Esophagus (tissue), 2 donors: ENCODE measurements around the gene SIRT2. TPM values are rescaled to one million over a fixed set of nuclear protein-coding genes. Genes with fewer than 3 reads are reported as not detected.
"Not testable (repeated sequence)": the region's sequence is repeated elsewhere in the genome, so short reads cannot be mapped to it uniquely, and the experiment has no call there.

Experiments used
- H3K27ac ChIP-seq, 2 donors: one replicate each; pipeline ENCODE4 v1.5.1; 2013; ENCODE audit warnings: low read depth in 2 of 2, mild to moderate bottlenecking in 2 of 2, inconsistent platforms in 1 of 2, low read length in 1 of 2, moderate library complexity in 1 of 2
- H3K27me3 ChIP-seq, 2 donors: one replicate each; pipeline ENCODE4 v1.6.1; 2013; ENCODE audit warnings: low read length in 2 of 2, control low read depth in 1 of 2, mild to moderate bottlenecking in 1 of 2; ENCODE audit not compliant: insufficient read depth in 2 of 2, control insufficient read depth in 1 of 2
- H3K36me3 ChIP-seq, 2 donors: one replicate each; pipeline ENCODE4 v1.6.1; 2013; ENCODE audit warnings: low read length in 1 of 2; ENCODE audit not compliant: control insufficient read depth in 2 of 2, insufficient read depth in 2 of 2
- H3K4me1 ChIP-seq, 2 donors: one replicate each; pipeline ENCODE4 v1.6.1; 2013; ENCODE audit warnings: low read length in 1 of 2; ENCODE audit not compliant: control insufficient read depth in 2 of 2, insufficient read depth in 2 of 2
- H3K4me3 ChIP-seq, 2 donors: one replicate each; pipeline ENCODE4 v1.5.1; 2013; ENCODE audit warnings: low read length in 2 of 2, mild to moderate bottlenecking in 2 of 2, low read depth in 1 of 2, moderate library complexity in 1 of 2
- H3K9me3 ChIP-seq, 2 donors: one replicate each; pipeline ENCODE4 v1.6.1; 2013; ENCODE audit warnings: mild to moderate bottlenecking in 2 of 2, low read depth in 1 of 2, low read length in 1 of 2, moderate library complexity in 1 of 2; ENCODE audit not compliant: control insufficient read depth in 2 of 2, insufficient read depth in 1 of 2
- WGBS, 2 donors: extraction: QIAGEN DNeasy Blood & Tissue Kit; methylation state at CpG; one replicate each; pipeline ENCODE4 v1.1.7; 2013; 5-methylcytosine and 5-hydroxymethylcytosine counted together
- polyA plus RNA-seq, 2 donors: library from polyadenylated mRNA; stranded (reverse); fragments of 200-250 nt; gene quantifications; one replicate each; pipeline ENCODE4 v1.2.3, GENCODE V29; 2013
- donor health status: healthy with polysubstance abuse.
- donor health status: Bipolar disorder and iron deficiency.

The SIRT2 gene
- polyA plus RNA-seq, 2 donors = 29.5 to 36.1 TPM

DNA sequence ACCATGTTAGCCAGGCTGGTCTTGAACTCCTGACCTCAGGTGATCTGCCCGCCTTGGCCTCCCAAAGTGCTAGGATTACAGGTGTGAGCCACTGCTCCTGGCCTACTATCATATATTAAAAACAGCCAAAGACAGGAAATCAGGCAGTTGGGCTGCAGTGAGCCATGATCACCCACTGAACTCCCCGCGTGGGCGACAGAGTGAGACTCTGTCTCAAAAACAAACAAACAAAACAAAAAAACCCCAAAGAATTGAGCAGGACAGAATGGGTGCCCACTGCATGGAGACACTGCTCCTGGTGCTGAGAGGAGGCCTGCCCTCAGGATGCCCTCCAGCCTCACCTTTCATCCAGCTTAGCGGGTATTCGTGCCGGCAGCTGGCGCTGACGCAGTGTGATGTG lies 16.1 kb downstream of the SIRT2 start:
- Histone ChIP-seq H3K9me3 (no peaks in the 10 kb centered on the region), H3K4me3 (no peak overlapping the region), H3K36me3 (peaks cover 0 to 9% of the 10 kb centered on the region in 2 donors), H3K4me1 (no peaks in the 10 kb centered on the region), H3K27me3 (no peaks in the 10 kb centered on the region), H3K27ac (no peak overlapping the region)
- 90 to 96% methylated on average over 9 of the region's 9 CpGs for WGBS, 2 donors

GRCh38 chr19:38880882-38881609 lies 18.4 kb downstream of the SIRT2 start:
- no peaks in the 10 kb centered on the region for H3K27me3 ChIP-seq
- H3K9me3 ChIP-seq = no peaks in the 10 kb centered on the region
- peaks cover 0 to 4% of the 10 kb centered on the region in 2 donors for H3K4me1 ChIP-seq
- H3K36me3 ChIP-seq = peaks cover 0 to 8% of the 10 kb centered on the region in 2 donors
- no peak overlapping the region for H3K4me3 ChIP-seq
- WGBS, 2 donors = 92 to 94% methylated on average over 17 to 19 of the region's 19 CpGs
- no peak overlapping the region for H3K27ac ChIP-seq

DNA sequence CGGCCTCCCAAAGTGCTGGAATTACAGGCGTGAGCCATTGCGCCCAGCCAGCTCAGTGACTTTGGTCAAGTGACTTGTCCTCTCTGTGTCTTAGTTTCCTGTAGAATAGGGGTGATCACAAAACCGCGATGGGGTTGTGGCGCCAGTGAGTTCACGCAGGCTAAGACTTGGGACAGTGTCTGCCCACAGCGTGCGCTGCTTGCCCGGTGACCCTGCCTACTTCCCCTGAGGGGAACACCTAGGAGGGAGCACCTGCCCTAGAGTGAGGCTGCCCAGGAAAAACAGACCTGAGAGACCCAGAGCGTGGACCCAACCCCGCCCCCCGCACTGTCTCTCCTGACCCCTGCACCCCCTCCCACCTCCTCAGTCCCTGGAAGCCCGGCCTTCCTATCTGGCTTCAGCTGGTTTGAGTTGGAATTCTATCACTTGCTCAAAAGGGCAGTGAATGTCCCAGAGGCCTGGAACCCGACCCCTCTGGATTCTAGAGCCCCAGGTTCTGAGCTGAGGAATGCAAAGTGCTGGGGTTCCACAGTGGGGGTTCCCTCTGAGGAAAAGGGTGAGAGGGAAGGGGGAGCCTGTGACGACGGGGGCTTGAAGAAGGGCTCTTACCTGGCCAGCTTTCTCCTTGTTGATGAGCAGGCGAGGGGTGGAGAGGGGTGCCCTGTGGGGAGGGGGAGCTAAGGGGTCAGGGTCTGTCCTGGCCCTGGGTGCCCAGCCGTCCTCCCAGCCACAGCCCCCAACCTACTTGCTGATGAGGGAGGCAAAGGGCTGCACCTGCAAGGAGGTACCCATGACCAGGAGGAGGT lies 19.1 kb downstream of the SIRT2 start:
- H3K9me3 ChIP-seq = no peaks in the 10 kb centered on the region
- peaks cover 0 to 8% of the 10 kb centered on the region in 2 donors for H3K36me3 ChIP-seq
- WGBS, 2 donors = 94 to 95% methylated on average over 19 of the region's 19 CpGs
- H3K27ac ChIP-seq = no peak overlapping the region
- H3K27me3 ChIP-seq = no peaks in the 10 kb centered on the region
- peaks cover 0 to 4% of the 10 kb centered on the region in 2 donors for H3K4me1 ChIP-seq
- no peak overlapping the region for H3K4me3 ChIP-seq

DNA sequence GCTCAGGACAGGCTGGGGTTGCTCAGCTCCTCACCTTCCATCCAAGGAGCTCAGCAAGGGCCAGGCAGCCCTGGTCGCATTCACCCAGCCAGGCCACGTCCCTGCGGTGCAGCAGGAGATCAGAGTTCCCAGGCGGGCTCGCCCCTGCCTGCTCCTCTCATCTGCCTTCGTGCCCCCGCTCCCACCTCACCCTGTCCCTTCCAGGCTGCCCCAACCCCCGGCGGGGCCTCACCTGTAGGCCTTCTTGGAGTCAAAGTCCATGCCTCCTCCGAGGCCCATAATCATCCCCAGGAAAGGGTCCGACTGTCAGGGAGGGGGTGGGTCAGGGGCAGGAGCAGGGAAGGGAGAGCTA lies 20.0 kb downstream of the SIRT2 start:
- peaks cover 0 to 4% of the 10 kb centered on the region in 2 donors for H3K4me1 ChIP-seq
- H3K9me3 ChIP-seq = no peaks in the 10 kb centered on the region
- 66 to 91% methylated on average over 11 of the region's 11 CpGs for WGBS, 2 donors
- H3K36me3 ChIP-seq = peaks cover 0 to 8% of the 10 kb centered on the region in 2 donors
- H3K27ac ChIP-seq = no peak overlapping the region
- H3K4me3 ChIP-seq = no peak overlapping the region
- no peaks in the 10 kb centered on the region for H3K27me3 ChIP-seq

GRCh38 chr19:38878575-38879399 lies 20.6 kb downstream of the SIRT2 start:
- peaks cover 0 to 8% of the 10 kb centered on the region in 2 donors for H3K36me3 ChIP-seq
- H3K27me3 ChIP-seq = no peaks in the 10 kb centered on the region
- WGBS, 2 donors = 78 to 79% methylated on average over 16 of the region's 16 CpGs
- H3K4me1 ChIP-seq = peaks cover 0 to 6% of the 10 kb centered on the region in 2 donors
- no peaks in the 10 kb centered on the region for H3K9me3 ChIP-seq
- H3K27ac ChIP-seq = peak overlapping the region; percentile 60 to 67
- H3K4me3 ChIP-seq = no peak overlapping the region

- H3K4me1 ChIP-seq = peaks cover 0 to 7% of the 10 kb centered on the region in 2 donors
- H3K9me3 ChIP-seq = no peaks in the 10 kb centered on the region
- H3K27ac ChIP-seq = peak within 1 kb of the TSS; percentile 60 to 67
- WGBS, 2 donors = 32 to 44% methylated on average over 11 of the region's 11 CpGs
- H3K4me3 ChIP-seq = no peak within 1 kb of the TSS
- peaks cover 0 to 8% of the 10 kb centered on the region in 2 donors for H3K36me3 ChIP-seq
- no peaks in the 10 kb centered on the region for H3K27me3 ChIP-seq
Measured at GRCh38 chr19:38877781-38878574, 21.4 kb downstream of the SIRT2 start, which contains the start of gene RINL. Gene RINL (minus strand): TSS chr19:38878275. CDS start chr19:38876742, 1,533 bp downstream.

DNA sequence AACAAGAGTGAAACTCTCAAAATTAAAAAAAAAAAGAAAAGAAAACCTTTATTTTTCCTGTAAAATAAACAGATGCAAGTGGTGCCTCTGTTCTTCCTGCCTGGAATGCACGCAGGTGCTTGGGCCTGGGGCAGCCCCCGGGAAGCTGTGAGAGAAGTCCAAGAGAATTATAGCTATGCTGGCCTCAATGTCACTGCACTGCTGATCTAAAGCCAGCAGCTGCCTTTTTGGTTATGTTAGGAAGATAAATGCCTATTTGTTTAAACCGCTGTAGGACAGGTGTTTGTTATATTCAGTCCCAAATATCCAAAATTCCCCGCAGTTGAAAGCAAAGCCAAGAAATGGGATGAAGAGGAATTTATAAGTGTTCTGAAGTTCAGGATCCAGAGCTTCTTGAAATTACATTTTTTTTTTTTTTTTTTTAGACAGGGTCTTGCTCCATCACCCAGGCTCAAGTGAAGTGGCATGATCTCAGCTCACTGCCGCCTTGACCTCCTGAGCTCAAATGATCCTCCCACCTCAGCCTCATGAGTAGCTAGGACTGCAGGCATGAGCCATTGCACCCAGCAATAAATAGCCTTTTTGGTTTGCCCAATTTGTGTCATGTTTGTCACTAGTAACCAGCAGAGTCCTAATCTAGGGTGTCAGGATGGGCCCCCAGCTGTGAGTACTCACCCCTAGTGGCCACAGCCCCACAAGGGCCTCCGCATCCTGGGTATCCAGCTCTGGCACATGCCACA lies 23.6 kb downstream of the SIRT2 start:
- Histone ChIP-seq H3K4me1 (peaks cover 0 to 7% of the 10 kb centered on the region in 2 donors), H3K4me3 (no peak overlapping the region), H3K27ac (no peak overlapping the region), H3K36me3 (peaks cover 0 to 6% of the 10 kb centered on the region in 2 donors), H3K9me3 (no peaks in the 10 kb centered on the region), H3K27me3 (no peaks in the 10 kb centered on the region)
- 74 to 84% methylated on average over 6 of the region's 6 CpGs for WGBS, 2 donors

DNA sequence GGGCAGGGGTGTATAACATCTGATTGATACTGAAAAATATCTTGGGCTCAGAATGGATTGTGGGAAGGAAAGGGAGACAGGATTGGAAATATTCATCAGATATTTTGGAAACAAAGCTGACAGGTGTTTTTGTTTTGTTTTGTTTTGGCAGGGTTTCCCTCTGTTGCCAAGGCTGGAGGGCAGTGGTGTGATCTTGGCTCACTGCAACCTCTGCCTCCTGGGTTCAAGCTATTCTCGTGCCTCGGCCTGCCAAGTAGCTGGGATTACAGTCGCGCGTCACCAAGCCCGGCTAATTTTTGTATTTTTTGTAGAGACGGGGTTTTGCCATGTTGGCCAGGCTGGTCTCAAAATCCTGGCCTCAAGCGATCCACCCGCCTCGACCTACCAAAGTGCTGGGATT lies 26.0 kb downstream of the SIRT2 start:
- H3K27ac ChIP-seq, H3K9me3 ChIP-seq, H3K36me3 ChIP-seq, H3K4me3 ChIP-seq, H3K27me3 ChIP-seq: not testable (repeated sequence)
- WGBS, 2 donors = 43 to 71% methylated on average over 10 of the region's 10 CpGs
- H3K4me1 ChIP-seq = peaks cover 7 to 21% of the 10 kb centered on the region in 2 donors
